GM21786 (cell line): ENCODE measurements around the gene SERBP1.
"Not testable (repeated sequence)": the region's sequence is repeated elsewhere in the genome, so short reads cannot be mapped to it uniquely, and the experiment has no call there.

Experiments
- ATAC-seq: cut with Tn5 transposase; IDR thresholded peaks from one replicate; pipeline ENCODE4 v1.9.1; 2021; ENCODE audit not compliant: unreplicated experiment

Gene SERBP1

GRCh38 chr1:67430358-67431155 is at the start of gene SERBP1:
TSS of gene SERBP1 (minus strand) at chr1:67430402. CDS start at chr1:67430300, 102 bp downstream.
- peak; percentile 81 for ATAC-seq

- ATAC-seq, result no peak
These were observed 49.1 kb upstream of the SERBP1 start for GRCh38 chr1:67479146-67479891.

GRCh38 chr1:67476906-67477305 is 46.7 kb upstream of the SERBP1 start:
- ATAC-seq, result no peak

- no peak for ATAC-seq
These were observed 45.8 kb upstream of the SERBP1 start for GRCh38 chr1:67476006-67476482.

- no peak for ATAC-seq
These were observed 41.9 kb upstream of the SERBP1 start for GRCh38 chr1:67472056-67472455.

GRCh38 chr1:67469431-67469830 is 39.2 kb upstream of the SERBP1 start:
- ATAC-seq, result no peak

GRCh38 chr1:67468066-67468718 is 38.0 kb upstream of the SERBP1 start:
- ATAC-seq, result no peak

- no peak for ATAC-seq
These were observed 35.2 kb upstream of the SERBP1 start for GRCh38 chr1:67465375-67465774.

GRCh38 chr1:67464746-67465145 is 34.5 kb upstream of the SERBP1 start:
- no peak for ATAC-seq

GRCh38 chr1:67464058-67464457 is 33.9 kb upstream of the SERBP1 start:
- ATAC-seq, result no peak

- no peak for ATAC-seq
These were observed 33.2 kb upstream of the SERBP1 start for GRCh38 chr1:67463298-67463955.

- ATAC-seq, result no peak
These were observed 30.7 kb upstream of the SERBP1 start for GRCh38 chr1:67460676-67461500.

GRCh38 chr1:67459068-67459467 is 28.9 kb upstream of the SERBP1 start:
- ATAC-seq, result no peak

- no peak for ATAC-seq
These were observed 28.5 kb upstream of the SERBP1 start for GRCh38 chr1:67458663-67459062.

- no peak for ATAC-seq
These were observed 27.0 kb upstream of the SERBP1 start for GRCh38 chr1:67457247-67457646.

- no peak for ATAC-seq
These were observed 21.6 kb upstream of the SERBP1 start for GRCh38 chr1:67451815-67452214.

- ATAC-seq, result no peak
These were observed 21.2 kb upstream of the SERBP1 start for GRCh38 chr1:67451356-67451755.

GRCh38 chr1:67446893-67447292 is 16.7 kb upstream of the SERBP1 start:
- ATAC-seq, result no peak

- not testable (repeated sequence) for ATAC-seq
These were observed 15.8 kb upstream of the SERBP1 start for GRCh38 chr1:67446014-67446413.

- peak; percentile 36 for ATAC-seq
These were observed 11.6 kb upstream of the SERBP1 start for GRCh38 chr1:67441739-67442281.
